Activated naive CD4-positive, alpha-beta T cell treated with anti-CD3 and anti-CD28 coated beads for 36 hours (primary cell): Measurements from ENCODE around the gene CACNA1C. TPM values are rescaled to one million over a fixed set of nuclear protein-coding genes. Genes with fewer than 3 reads are reported as not detected.

Experiments
- CTCF ChIA-PET: fragments of 350-600 bp; sonication (Branson Sonifier 250); formaldehyde crosslinking; loops from one replicate; lab custom pipeline; 2021; ENCODE audit warnings: antibody characterized with exemption; lab: Charles Lee
- DNase-seq: peaks from one replicate; pipeline ENCODE4 v3.0.0-alpha.2; 2020
- H3K27ac Mint-ChIP-seq: one replicate; pipeline ENCODE4 v1.8.0; 2021; ENCODE audit warnings: mild to moderate bottlenecking, mixed read lengths
- H3K27me3 Mint-ChIP-seq: one replicate; pipeline ENCODE4 v1.8.0; 2021; ENCODE audit warnings: low read depth, mixed read lengths
- H3K36me3 Mint-ChIP-seq: one replicate; pipeline ENCODE4 v1.8.0; 2021; ENCODE audit warnings: low read depth, mixed read lengths
- H3K4me1 Mint-ChIP-seq: one replicate; pipeline ENCODE4 v1.8.0; 2021; ENCODE audit warnings: low read depth, mixed read lengths
- H3K4me3 Mint-ChIP-seq: one replicate; pipeline ENCODE4 v1.8.0; 2021; ENCODE audit warnings: mild to moderate bottlenecking, moderate library complexity, mixed read lengths
- H3K9me3 Mint-ChIP-seq: one replicate; pipeline ENCODE4 v1.8.0; 2021; ENCODE audit warnings: mixed read lengths
- intact Hi-C: fragments of 100-400 bp; cut with micrococcal nuclease; formaldehyde crosslinking; loops from one replicate; pipeline ENCODE4 v1.15.1; 2023
- total RNA-seq, 2 experiments: library from RNA; stranded (reverse); gene quantifications; one replicate each; pipeline ENCODE4 v1.2.3, GENCODE V29; 2021

CACNA1C gene
- total RNA-seq, 2 experiments from 2014 or later = 0.02 to 0.12 TPM

DNA sequence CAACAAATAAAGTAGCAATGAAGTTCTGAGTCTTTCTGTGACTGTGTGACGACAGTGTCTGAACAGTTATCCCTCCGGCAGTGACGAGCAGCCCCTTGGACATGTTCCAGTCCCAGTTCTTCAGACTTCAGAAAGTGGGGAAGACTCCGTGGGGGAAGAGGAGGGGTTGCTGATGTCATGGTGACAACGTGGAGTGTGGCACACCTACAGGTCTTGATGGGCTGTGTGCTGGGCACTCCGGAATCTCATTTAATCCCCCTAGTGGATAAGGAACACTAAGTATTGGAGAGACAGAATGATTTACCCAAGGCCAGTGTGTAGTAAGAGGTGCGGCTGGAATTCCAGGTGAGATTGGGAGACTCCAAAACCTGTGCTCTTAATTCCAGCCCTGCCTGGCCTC, 280.2 kb downstream of the CACNA1C start:
- Mint-ChIP-seq H3K4me3 (no peak overlapping the region), H3K9me3 (no peaks in the 10 kb centered on the region), H3K27me3 (no peaks in the 10 kb centered on the region), H3K27ac (no peak overlapping the region), H3K36me3 (no peaks in the 10 kb centered on the region), H3K4me1 (no peaks in the 10 kb centered on the region)
- CTCF ChIA-PET = interaction anchor here (0.9 kb wide), 1 partner anchor 62 kb away, joined by 3 read pairs; no protein-coding TSS in a partner anchor
- intact Hi-C loops = no loop called here
- no peak for DNase-seq

DNA sequence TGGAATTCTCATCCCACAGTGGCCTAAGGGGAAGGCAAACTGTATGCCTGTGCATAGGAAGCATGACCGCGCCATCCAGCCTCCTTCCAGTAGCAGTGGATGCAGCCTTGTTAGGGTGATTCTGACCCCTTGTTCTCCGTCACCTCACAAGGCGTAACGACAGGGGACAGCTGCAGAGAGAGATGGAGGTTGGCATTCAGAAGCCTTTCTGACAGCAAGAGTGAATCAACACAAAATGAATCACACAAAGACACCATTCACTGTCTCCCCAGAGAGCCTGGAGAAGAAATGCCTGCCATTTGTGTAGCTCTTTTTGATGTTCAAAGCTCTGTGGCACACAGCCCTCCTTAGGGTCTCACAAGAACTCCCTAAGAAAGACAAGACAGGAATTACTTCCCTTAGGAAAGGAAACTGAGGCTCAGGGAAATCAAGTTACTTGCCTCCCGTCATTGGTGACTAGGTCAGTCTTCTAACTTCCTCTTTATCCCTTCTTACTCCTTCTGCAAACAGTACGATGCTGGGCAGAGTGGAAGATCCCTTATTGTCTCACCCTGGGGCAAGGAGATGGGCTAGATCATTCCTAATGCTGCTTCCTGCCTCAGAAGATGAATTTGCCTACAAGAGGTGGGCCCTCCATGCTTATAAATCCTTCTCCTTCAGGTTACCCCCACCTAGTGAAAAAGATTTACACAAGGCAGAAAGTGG, 280.9 kb downstream of the CACNA1C start:
- Mint-ChIP-seq H3K27ac (no peak overlapping the region), H3K36me3 (no peaks in the 10 kb centered on the region), H3K9me3 (no peaks in the 10 kb centered on the region), H3K27me3 (no peaks in the 10 kb centered on the region), H3K4me1 (no peaks in the 10 kb centered on the region), H3K4me3 (no peak overlapping the region)
- intact Hi-C loops = no loop called here
- DNase-seq = no peak
- CTCF ChIA-PET = interaction anchor here (0.9 kb wide), 1 partner anchor 62 kb away, joined by 3 read pairs; no protein-coding TSS in a partner anchor

DNA sequence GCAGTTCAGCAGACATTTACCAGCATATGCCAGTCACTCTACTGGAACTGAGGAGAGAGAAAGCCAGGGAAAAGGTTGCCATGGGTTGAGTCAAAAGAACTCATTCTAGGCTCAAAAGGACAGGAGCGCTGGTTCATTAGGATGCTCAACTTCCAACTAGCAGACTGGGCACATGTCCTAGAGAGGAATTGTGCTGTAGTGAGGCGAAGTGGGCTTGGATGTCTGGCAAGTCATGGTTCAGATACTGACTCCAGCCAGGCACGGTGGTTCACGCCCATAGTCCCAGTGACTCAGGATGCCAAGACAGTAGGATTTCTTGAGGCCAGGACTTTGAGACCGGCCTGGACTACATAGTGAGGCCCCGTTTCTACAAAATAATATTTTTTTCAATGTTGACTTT, 281.5 kb downstream of the CACNA1C start:
- Mint-ChIP-seq H3K9me3 (no peaks in the 10 kb centered on the region), H3K4me1 (no peaks in the 10 kb centered on the region), H3K27ac (no peak overlapping the region), H3K4me3 (no peak overlapping the region), H3K36me3 (no peaks in the 10 kb centered on the region), H3K27me3 (no peaks in the 10 kb centered on the region)
- CTCF ChIA-PET = interaction anchor here (0.6 kb wide), 1 partner anchor 966 kb away, joined by 3 read pairs; no protein-coding TSS in a partner anchor
- intact Hi-C loops = no loop called here
- DNase-seq = no peak

DNA sequence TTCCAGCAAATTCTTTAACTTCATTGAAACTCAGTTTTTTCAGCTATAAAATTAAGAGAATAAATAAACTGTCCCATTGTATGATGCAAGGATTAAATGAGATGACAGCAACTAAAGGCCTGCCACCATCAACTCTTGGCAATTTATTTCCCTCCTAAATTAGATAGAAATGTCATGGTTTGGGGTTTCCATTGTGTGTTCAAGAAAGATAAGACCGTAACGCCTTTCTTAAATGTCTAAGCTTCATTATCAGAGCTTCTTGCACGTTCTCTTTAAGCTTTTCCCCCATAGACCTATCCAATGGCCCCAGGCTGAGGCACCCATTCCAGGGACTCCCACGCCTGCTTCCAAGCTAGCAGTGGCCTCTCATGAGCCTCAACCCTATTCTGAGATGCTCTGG, 281.9 kb downstream of the CACNA1C start:
- no peak for DNase-seq
- intact Hi-C loops = no loop called here
- Mint-ChIP-seq H3K4me1 (no peaks in the 10 kb centered on the region), H3K27ac (no peak overlapping the region), H3K36me3 (no peaks in the 10 kb centered on the region), H3K9me3 (no peaks in the 10 kb centered on the region), H3K27me3 (no peaks in the 10 kb centered on the region), H3K4me3 (no peak overlapping the region)
- CTCF ChIA-PET = interaction anchor here (0.6 kb wide), 1 partner anchor 966 kb away, joined by 3 read pairs; no protein-coding TSS in a partner anchor

DNA sequence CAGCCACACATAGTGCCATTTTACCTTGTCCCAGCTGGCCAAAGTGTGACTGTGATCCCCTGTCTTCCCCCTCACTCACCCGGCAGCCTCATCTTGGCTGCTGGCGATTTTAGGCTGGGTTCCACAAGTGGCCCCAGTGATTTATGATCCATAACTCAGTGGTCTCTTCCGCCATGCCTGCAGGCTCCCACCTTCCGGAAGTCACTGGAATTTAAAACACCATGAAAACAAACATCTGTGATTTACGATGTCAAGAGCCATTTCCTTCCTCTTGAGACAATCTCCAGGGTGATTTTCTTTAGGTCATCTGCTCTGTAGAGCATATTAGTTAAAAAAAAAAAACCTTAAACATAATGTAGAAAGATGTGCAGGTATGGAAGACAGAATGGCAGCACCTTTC, 282.3 kb downstream of the CACNA1C start:
- H3K36me3 Mint-ChIP-seq = no peaks in the 10 kb centered on the region
- H3K4me1 Mint-ChIP-seq = no peaks in the 10 kb centered on the region
- intact Hi-C loops = no loop called here
- H3K9me3 Mint-ChIP-seq = no peaks in the 10 kb centered on the region
- CTCF ChIA-PET = interaction anchor here (0.6 kb wide), 1 partner anchor 965 kb away, joined by 3 read pairs; no protein-coding TSS in a partner anchor
- no peak overlapping the region for H3K27ac Mint-ChIP-seq
- H3K4me3 Mint-ChIP-seq = no peak overlapping the region
- DNase-seq = no peak
- no peaks in the 10 kb centered on the region for H3K27me3 Mint-ChIP-seq

DNA sequence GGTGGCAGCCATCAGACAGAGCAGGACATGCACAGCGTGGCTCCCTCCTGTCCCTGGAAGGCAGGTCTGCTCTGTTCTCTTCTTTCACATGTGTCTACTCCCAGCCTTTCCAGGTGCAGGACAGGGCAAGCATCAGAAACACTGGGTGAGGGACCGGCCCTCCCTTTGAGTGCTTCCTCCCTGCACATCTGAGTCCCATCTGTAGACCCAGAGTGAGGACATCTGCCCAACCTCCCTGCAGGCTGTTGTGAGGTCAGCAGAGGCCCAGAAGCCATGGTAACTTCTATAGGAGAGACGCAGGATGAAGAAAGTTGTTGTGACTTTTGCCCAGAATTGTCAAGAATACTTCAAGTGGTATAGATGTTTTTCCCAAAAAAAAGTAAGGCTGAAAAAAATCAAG, 282.7 kb downstream of the CACNA1C start:
- no peak for DNase-seq
- Mint-ChIP-seq H3K4me1 (no peaks in the 10 kb centered on the region), H3K36me3 (no peaks in the 10 kb centered on the region), H3K4me3 (no peak overlapping the region), H3K27ac (no peak overlapping the region), H3K27me3 (no peaks in the 10 kb centered on the region), H3K9me3 (no peaks in the 10 kb centered on the region)
- CTCF ChIA-PET = no interaction called here
- intact Hi-C loops = no loop called here

DNA sequence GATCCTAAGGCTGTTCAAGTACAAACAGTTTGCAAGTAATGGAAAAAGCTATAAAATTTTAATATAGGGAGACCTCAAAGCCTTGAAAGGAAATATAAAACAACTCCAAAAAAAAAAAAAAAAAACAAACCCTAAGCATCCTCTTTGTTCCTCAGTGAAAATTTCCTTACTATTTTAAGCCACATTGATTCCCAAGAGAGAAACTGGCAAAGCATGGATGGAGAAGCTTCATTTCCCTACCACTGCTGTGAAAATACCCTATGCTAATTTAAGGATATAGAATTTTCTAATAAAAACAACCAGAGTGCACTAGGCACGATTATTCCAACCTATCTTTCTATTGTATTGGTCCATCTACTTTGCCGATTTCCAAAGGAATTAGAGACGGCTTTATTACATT, 283.1 kb downstream of the CACNA1C start:
- no peak overlapping the region for H3K4me3 Mint-ChIP-seq
- no peaks in the 10 kb centered on the region for H3K27me3 Mint-ChIP-seq
- intact Hi-C loops = no loop called here
- no peak overlapping the region for H3K27ac Mint-ChIP-seq
- no peaks in the 10 kb centered on the region for H3K36me3 Mint-ChIP-seq
- no peaks in the 10 kb centered on the region for H3K9me3 Mint-ChIP-seq
- H3K4me1 Mint-ChIP-seq = no peaks in the 10 kb centered on the region
- CTCF ChIA-PET = no interaction called here
- DNase-seq = no peak

DNA sequence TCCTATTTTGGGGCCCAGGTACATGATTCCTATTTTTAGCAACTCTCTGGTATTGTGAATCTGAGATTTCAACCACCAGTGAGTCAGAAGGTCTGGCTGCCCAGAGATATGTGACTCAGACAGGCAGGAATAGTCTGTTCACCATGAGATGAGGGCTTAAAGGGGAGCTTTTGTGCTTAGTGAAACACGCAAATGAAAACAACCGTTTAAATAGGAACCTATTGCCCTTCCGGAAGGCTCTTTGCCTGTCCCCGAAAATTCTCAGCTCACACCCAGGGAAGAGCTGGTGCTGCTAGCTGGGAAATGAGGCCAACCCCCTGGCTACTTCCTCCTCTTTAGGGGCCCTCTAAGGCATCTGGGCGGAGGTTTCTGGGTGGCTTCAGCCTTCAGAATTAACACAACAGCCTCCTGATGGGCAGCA, 283.6 kb downstream of the CACNA1C start:
- Mint-ChIP-seq H3K27me3 (no peaks in the 10 kb centered on the region), H3K36me3 (no peaks in the 10 kb centered on the region), H3K9me3 (no peaks in the 10 kb centered on the region), H3K4me1 (no peaks in the 10 kb centered on the region), H3K4me3 (no peak overlapping the region), H3K27ac (no peak overlapping the region)
- intact Hi-C loops = no loop called here
- CTCF ChIA-PET = no interaction called here
- no peak for DNase-seq

DNA sequence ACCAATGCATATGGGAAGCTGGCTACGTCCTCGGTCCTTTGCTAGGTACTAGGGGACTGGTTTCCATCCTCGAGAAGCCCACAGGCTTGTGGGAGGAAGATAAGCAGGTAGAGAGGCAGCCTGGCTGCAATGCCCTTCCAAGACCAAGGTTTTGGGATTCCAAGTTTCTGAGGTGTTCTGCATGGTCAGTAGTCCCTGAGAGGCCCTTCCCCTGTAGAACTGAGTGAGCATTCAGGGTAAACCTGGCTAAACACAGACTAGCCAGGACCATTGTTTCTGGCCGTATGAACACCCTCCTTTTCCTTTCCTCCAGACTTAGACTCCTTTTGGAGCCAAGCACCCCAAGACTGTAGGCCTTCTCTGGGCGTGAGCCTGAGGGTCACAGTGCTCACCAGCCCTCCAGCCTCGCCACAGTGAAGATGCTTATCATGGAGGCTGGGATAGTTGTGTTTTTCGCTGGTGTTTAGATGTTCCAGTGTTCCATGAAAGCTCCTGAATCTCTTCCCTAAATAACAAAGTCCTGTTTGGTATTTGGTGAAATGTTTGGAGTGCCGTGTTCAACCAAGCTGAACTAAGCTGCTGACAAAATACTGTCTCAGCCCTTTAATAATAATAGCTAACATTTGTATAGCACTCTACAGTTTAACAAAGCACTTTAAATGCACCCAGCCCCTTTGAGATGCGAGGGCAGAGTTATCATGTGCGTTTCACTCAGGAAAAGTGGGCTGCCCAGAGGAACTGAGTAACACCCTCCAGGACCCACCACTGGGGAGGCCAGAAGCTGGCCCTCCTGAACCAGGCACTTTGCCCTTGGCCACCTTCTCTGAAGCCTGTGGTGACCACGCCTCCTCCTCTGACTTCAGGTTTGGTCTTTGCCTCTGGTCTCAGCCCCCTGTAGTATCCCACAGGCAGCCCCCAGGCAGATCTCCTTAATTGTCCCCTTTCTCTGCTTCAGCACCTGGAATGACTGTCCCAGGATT, 284.5 kb downstream of the CACNA1C start:
- intact Hi-C loops = no loop called here
- DNase-seq = no peak
- Mint-ChIP-seq H3K4me1 (no peaks in the 10 kb centered on the region), H3K4me3 (no peak overlapping the region), H3K27me3 (no peaks in the 10 kb centered on the region), H3K27ac (no peak overlapping the region), H3K9me3 (no peaks in the 10 kb centered on the region), H3K36me3 (no peaks in the 10 kb centered on the region)
- CTCF ChIA-PET = no interaction called here

DNA sequence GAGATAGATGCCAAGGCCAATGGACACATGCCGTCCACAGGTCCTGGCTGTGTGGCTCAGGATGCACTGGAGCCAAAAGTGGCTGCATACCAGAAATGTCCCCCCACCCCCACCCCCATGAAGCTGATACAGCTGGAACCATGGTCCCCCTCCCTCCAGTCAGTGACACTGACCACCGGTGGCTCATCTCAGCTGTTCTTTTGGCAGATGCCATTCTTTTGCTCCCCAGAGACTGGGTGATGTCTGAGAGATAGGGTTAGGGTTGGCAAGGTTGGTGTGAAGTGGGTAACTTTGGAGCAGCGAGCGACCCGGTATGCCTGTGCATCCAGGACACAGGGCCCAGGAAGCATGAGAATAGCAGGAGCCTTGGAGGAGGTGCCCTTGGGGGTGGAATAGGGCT, 285.6 kb downstream of the CACNA1C start:
- no peaks in the 10 kb centered on the region for H3K36me3 Mint-ChIP-seq
- CTCF ChIA-PET = interaction anchor here (0.7 kb wide), 1 partner anchor 60 kb away, joined by 4 read pairs; no protein-coding TSS in a partner anchor
- no peaks in the 10 kb centered on the region for H3K4me1 Mint-ChIP-seq
- intact Hi-C loops = no loop called here
- no peaks in the 10 kb centered on the region for H3K27me3 Mint-ChIP-seq
- no peaks in the 10 kb centered on the region for H3K9me3 Mint-ChIP-seq
- H3K4me3 Mint-ChIP-seq = no peak overlapping the region
- H3K27ac Mint-ChIP-seq = no peak overlapping the region
- no peak for DNase-seq

DNA sequence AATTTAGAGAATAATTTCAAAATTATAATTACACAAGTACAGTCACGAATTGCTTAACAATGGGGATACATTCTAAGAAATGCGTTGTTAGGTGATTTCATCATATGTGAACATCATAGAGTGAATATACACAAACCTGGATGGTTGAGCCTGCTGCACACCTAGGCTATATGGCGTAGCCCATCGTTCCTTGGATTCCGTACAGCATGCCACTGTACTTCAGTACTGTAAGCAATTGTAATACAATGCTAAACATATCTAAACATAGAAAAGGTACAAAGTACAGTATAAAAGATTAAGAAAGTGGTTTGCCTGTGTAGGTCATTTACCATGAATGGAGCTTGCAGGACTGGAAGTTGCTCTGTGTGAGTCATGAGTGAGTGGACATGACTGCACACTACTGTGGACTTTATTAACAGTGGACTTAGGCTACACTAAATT, 286.2 kb downstream of the CACNA1C start:
- Mint-ChIP-seq H3K27ac (no peak overlapping the region), H3K4me1 (no peaks in the 10 kb centered on the region), H3K4me3 (no peak overlapping the region), H3K9me3 (no peaks in the 10 kb centered on the region), H3K36me3 (no peaks in the 10 kb centered on the region), H3K27me3 (no peaks in the 10 kb centered on the region)
- CTCF ChIA-PET = interaction anchor here (0.6 to 0.7 kb wide), 2 partner anchors 55 to 60 kb away, joined by 3 to 4 read pairs; no protein-coding TSS in a partner anchor
- intact Hi-C loops = no loop called here
- DNase-seq = no peak

DNA sequence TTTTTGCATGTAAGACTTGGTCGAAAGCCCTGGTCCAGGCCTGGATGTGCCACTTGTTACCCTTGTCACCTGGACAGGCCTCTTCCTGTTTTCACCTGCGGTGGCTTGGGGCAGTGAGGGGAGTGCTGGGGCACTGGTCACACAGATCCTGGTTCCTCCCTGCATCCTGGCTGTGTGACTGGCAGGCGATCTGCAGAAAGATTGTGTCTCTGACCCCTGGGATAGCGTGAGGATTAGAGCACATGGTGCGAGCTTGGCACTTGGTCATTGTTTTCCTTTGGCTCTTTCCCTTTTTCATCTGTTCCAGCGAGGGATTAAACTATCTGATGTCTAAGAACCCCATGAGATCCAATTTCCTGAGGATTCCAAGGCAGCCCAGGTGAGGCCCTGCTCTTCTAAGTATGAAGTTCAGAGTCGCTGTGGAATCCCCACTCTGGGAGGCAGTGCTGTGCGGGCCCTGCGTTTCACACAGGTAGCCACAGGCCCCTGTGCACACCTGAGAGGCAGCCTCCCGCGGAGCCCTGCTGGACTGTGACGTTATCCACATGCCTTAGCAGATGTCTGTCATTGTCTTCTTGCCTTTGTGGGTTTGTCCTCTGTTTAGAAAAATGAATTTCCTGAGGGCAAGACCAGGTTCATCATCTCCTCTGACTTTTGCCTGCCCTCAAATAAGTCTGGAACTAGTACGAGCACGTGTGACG, 288.4 kb downstream of the CACNA1C start:
- no peaks in the 10 kb centered on the region for H3K4me1 Mint-ChIP-seq
- H3K36me3 Mint-ChIP-seq = no peaks in the 10 kb centered on the region
- H3K27me3 Mint-ChIP-seq = no peaks in the 10 kb centered on the region
- H3K9me3 Mint-ChIP-seq = no peaks in the 10 kb centered on the region
- no peak overlapping the region for H3K27ac Mint-ChIP-seq
- no peak overlapping the region for H3K4me3 Mint-ChIP-seq
- no peak for DNase-seq
- intact Hi-C loops = no loop called here
- CTCF ChIA-PET = no interaction called here
